Upper lobe of left lung (tissue), 4 donors: ENCODE data around the gene CYP2C19.

Experiments
- CTCF ChIP-seq, 6 experiments: fragments of 450-650 bp in 4 of 6; fragments of 200-600 bp in 2 of 6; sonication (generic) in 2 of 6; IDR thresholded peaks; one replicate each; pipeline ENCODE4 v1.5.1; 2016 to 2019; ENCODE audit warnings: antibody characterized with exemption in 6 of 6
- EP300 ChIP-seq, 4 donors: sonication (generic); formaldehyde crosslinking; IDR thresholded peaks; one replicate each; pipeline ENCODE4 v1.5.1; 2017; ENCODE audit warnings: antibody characterized with exemption in 4 of 4, control low read depth in 2 of 4
- POLR2A ChIP-seq, 4 donors: fragments of 450-650 bp; IDR thresholded peaks; one replicate each; pipeline ENCODE4 v1.5.1; 2016 to 2017; ENCODE audit warnings: antibody characterized with exemption in 4 of 4, mild to moderate bottlenecking in 2 of 4
- POLR2AphosphoS5 ChIP-seq, 2 donors: sonication (generic); formaldehyde crosslinking; IDR thresholded peaks; one replicate each; pipeline ENCODE4 v1.5.1; 2017; ENCODE audit warnings: antibody characterized with exemption in 2 of 2

- TF ChIP-seq CTCF (IDR thresholded peaks at IDR 0.05), result no peak
- TF ChIP-seq POLR2A (IDR thresholded peaks at IDR 0.05), result no peak
- TF ChIP-seq EP300 (IDR thresholded peaks at IDR 0.05), result no peak
- no peak for TF ChIP-seq POLR2AphosphoS5 (IDR thresholded peaks at IDR 0.05)
Observed at GRCh38 chr10:94760586-94761178, 1.8 kb upstream of the CYP2C19 start.
